Measurements from ENCODE around the gene FOS. TPM values are rescaled to one million over a fixed set of nuclear protein-coding genes. Genes with fewer than 3 reads are reported as not detected.

Gene FOS
- total and polyA plus RNA-seq, 5 donors from 2014 or later = 56.8 to 1,673 (median 119) TPM

Other genes starting within 250 kb of the FOS start
- 18.9 TPM for gene MLH3, start 227.4 kb upstream of the FOS start, total RNA-seq
- gene MLH3, start 227.4 kb upstream of the FOS start, polyA plus RNA-seq = 10 to 100 TPM in 2 of 4 donors, 1 to 10 TPM in 2; 7.2 to 14.8 (median 10.9) TPM
- gene ACYP1, start 214.8 kb upstream of the FOS start, total RNA-seq = 21.9 TPM
- 10 to 100 TPM; 17.0 to 27.5 (median 20.0) TPM for gene ACYP1, start 214.8 kb upstream of the FOS start, polyA plus RNA-seq
- gene ZC2HC1C, start 209.2 kb upstream of the FOS start, total RNA-seq = 0.99 TPM
- under 1 TPM in 3 of 4 donors, not detected in 1; 0.49 to 0.95 (median 0.81) TPM for gene ZC2HC1C, start 209.2 kb upstream of the FOS start, polyA plus RNA-seq
- gene NEK9, start 151.8 kb upstream of the FOS start, total RNA-seq = 58.4 TPM
- 10 to 100 TPM; 10.8 to 14.4 (median 12.6) TPM for gene NEK9, start 151.8 kb upstream of the FOS start, polyA plus RNA-seq
- 128 TPM for gene TMED10, start 102.2 kb upstream of the FOS start, total RNA-seq
- 100 to 1,000 TPM; 238 to 265 (median 250) TPM for gene TMED10, start 102.2 kb upstream of the FOS start, polyA plus RNA-seq
- gene JDP2, start 149.2 kb downstream of the FOS start, total RNA-seq = 0.79 TPM
- under 1 TPM in 1 of 4 donors, not detected in 3; 0.62 TPM for gene JDP2, start 149.2 kb downstream of the FOS start, polyA plus RNA-seq
- 50.7 TPM for gene BATF, start 243.6 kb downstream of the FOS start, total RNA-seq
- gene BATF, start 243.6 kb downstream of the FOS start, polyA plus RNA-seq = 100 to 1,000 TPM in 3 of 4 donors, 10 to 100 TPM in 1; 86.8 to 119 (median 109) TPM